WTC11 (cell line): ENCODE measurements around the gene MTG1. TPM values are rescaled to one million over a fixed set of nuclear protein-coding genes. Genes with fewer than 3 reads are reported as not detected.

Experiments
- ATAC-seq: fragments of 200-7000 bp; cut with Tn5 transposase; 2 replicates; pipeline ENCODE4 v1.10.0; 2021; ENCODE audit warnings: mild to moderate bottlenecking, moderate library complexity
- CTCF ChIA-PET: fragments of 300-600 bp; sonication (Branson Sonifier 250); formaldehyde crosslinking; loops from one replicate; lab custom pipeline; 2021; ENCODE audit warnings: antibody characterized with exemption; lab: Charles Lee
- POLR2A ChIA-PET: fragments of 350-600 bp; sonication (Branson Sonifier 250); formaldehyde crosslinking; loops from one replicate; lab custom pipeline; 2021; ENCODE audit warnings: antibody characterized with exemption; lab: Charles Lee
- DNase-seq: peaks from one replicate; pipeline ENCODE4 v3.0.0; 2021; ENCODE audit warnings: low spot score
- H3K27ac Mint-ChIP-seq: 2 replicates; pipeline ENCODE4 v1.8.0; 2021; ENCODE audit warnings: mixed read lengths
- H3K27me3 Mint-ChIP-seq: 2 replicates; pipeline ENCODE4 v1.8.0; 2021; ENCODE audit warnings: low read depth, mild to moderate bottlenecking, moderate library complexity, mixed read lengths
- H3K36me3 Mint-ChIP-seq: 2 replicates; pipeline ENCODE4 v1.8.0; 2021; ENCODE audit warnings: mixed read lengths
- H3K4me1 Mint-ChIP-seq: 2 replicates; pipeline ENCODE4 v1.8.0; 2022; ENCODE audit warnings: mixed read lengths
- H3K4me3 Mint-ChIP-seq: 2 replicates; pipeline ENCODE4 v1.8.0; 2021; ENCODE audit warnings: mild to moderate bottlenecking, moderate library complexity, mixed read lengths
- H3K9me3 Mint-ChIP-seq: 2 replicates; pipeline ENCODE4 v1.8.0; 2021; ENCODE audit warnings: mixed read lengths
- ATF2 ChIP-seq: sonication (generic); formaldehyde crosslinking; IDR thresholded peaks from 2 replicates; pipeline ENCODE4 v1.8.1; 2022; ENCODE audit warnings: low read depth, missing genetic modification reagents, borderline replicate concordance
- CDX4 ChIP-seq: fragments of 250-450 bp; sonication (Bioruptor Pico); IDR thresholded peaks from 2 replicates; pipeline ENCODE4 v1.9.0; 2021; ENCODE audit warnings: moderate library complexity, mild to moderate bottlenecking, inconsistent platforms, borderline replicate concordance
- FOXP1 ChIP-seq: sonication (generic); formaldehyde crosslinking; IDR thresholded peaks from 2 replicates; pipeline ENCODE4 v1.8.0; 2022; ENCODE audit warnings: missing genetic modification reagents, mild to moderate bottlenecking, moderate library complexity, borderline replicate concordance
- GTF2I ChIP-seq: fragments of 250-450 bp; sonication (Bioruptor Pico); conservative IDR thresholded peaks from 2 replicates; pipeline ENCODE4 v1.4.0; 2021; ENCODE audit warnings: mild to moderate bottlenecking
- HMGA2 ChIP-seq: fragments of 250-450 bp; sonication (Bioruptor Pico); IDR thresholded peaks from 2 replicates; pipeline ENCODE4 v1.4.0; 2021; ENCODE audit warnings: mild to moderate bottlenecking, moderate library complexity
- NFE2L1 ChIP-seq: sonication (generic); formaldehyde crosslinking; IDR thresholded peaks from 2 replicates; pipeline ENCODE4 v1.8.1; 2023; ENCODE audit warnings: missing genetic modification reagents
- NFYB ChIP-seq: sonication (generic); formaldehyde crosslinking; conservative IDR thresholded peaks from 2 replicates; pipeline ENCODE4 v1.8.0; 2022; ENCODE audit warnings: low read depth, missing genetic modification reagents
- NR1H2 ChIP-seq: sonication (generic); formaldehyde crosslinking; IDR thresholded peaks from 2 replicates; pipeline ENCODE4 v1.9.0; 2021; ENCODE audit warnings: mild to moderate bottlenecking, moderate library complexity, missing genetic modification reagents
- RELA ChIP-seq: sonication (generic); formaldehyde crosslinking; IDR thresholded peaks from 2 replicates; pipeline ENCODE4 v1.8.1; 2022; ENCODE audit warnings: missing genetic modification reagents, mild to moderate bottlenecking, borderline replicate concordance
- SMAD4 ChIP-seq: sonication (generic); formaldehyde crosslinking; IDR thresholded peaks from 2 replicates; pipeline ENCODE4 v1.8.0; 2022; ENCODE audit warnings: mild to moderate bottlenecking, missing genetic modification reagents
- STAT6 ChIP-seq: sonication (generic); formaldehyde crosslinking; conservative IDR thresholded peaks from 2 replicates; pipeline ENCODE4 v1.8.1; 2023; ENCODE audit warnings: mild to moderate bottlenecking, low read depth, missing genetic modification reagents, moderate library complexity
- USF2 ChIP-seq: sonication (generic); formaldehyde crosslinking; IDR thresholded peaks from 2 replicates; pipeline ENCODE4 v1.8.1; 2023; ENCODE audit warnings: mild to moderate bottlenecking, missing genetic modification reagents, moderate library complexity
- ZMAT4 ChIP-seq: fragments of 250-450 bp; sonication (Bioruptor Pico); IDR thresholded peaks from 2 replicates; pipeline ENCODE4 v1.9.0; 2021; ENCODE audit warnings: mild to moderate bottlenecking
- ZNF121 ChIP-seq: sonication (generic); formaldehyde crosslinking; IDR thresholded peaks from 2 replicates; pipeline ENCODE4 v1.8.0; 2023; ENCODE audit warnings: missing genetic modification reagents
- ZNF423 ChIP-seq: fragments of 250-450 bp; sonication (Bioruptor Pico); IDR thresholded peaks from 2 replicates; pipeline ENCODE4 v2.1.2; 2022; ENCODE audit warnings: mild to moderate bottlenecking, moderate library complexity
- ZSCAN18 ChIP-seq: fragments of 250-450 bp; sonication (Bioruptor Pico); IDR thresholded peaks from 2 replicates; pipeline ENCODE4 v2.1.2; 2022; ENCODE audit warnings: mild to moderate bottlenecking, moderate library complexity
- total RNA-seq: library from RNA; stranded (reverse); gene quantifications from 3 replicates; pipeline ENCODE4 v1.2.3, GENCODE V29; 2021

The MTG1 gene
- total RNA-seq, 1 experiment from 2014 or later: 63.0 TPM

GRCh38 chr10:133349160-133349568, 44.8 kb upstream of the MTG1 start:
- CTCF ChIA-PET: no interaction called here
- Mint-ChIP-seq H3K27ac (no peak overlapping the region), H3K27me3 (peaks cover 11% of the 10 kb centered on the region), H3K36me3 (no peaks in the 10 kb centered on the region), H3K9me3 (no peaks in the 10 kb centered on the region), H3K4me3 (no peak overlapping the region), H3K4me1 (peaks cover 9% of the 10 kb centered on the region)
- POLR2A ChIA-PET: no interaction called here
- ATAC-seq: no peak
- no peak for DNase-seq
- no peak for TF ChIP-seq ZNF121 (CRISPR knock-in tag)
- TF ChIP-seq USF2 (CRISPR knock-in tag): no peak
- TF ChIP-seq RELA (CRISPR knock-in tag): no peak
- TF ChIP-seq CDX4: no peak
- TF ChIP-seq NR1H2 (CRISPR knock-in tag): no peak
- TF ChIP-seq GTF2I: no peak
- no peak for TF ChIP-seq ATF2 (CRISPR knock-in tag)
- TF ChIP-seq FOXP1 (CRISPR knock-in tag): no peak
- TF ChIP-seq SMAD4 (CRISPR knock-in tag): no peak
- TF ChIP-seq ZMAT4 (CRISPR knock-in tag): no peak

- Mint-ChIP-seq H3K27ac (no peak overlapping the region), H3K27me3 (peaks cover 11% of the 10 kb centered on the region), H3K4me3 (no peak overlapping the region)
- POLR2A ChIA-PET: no interaction called here
- ATAC-seq: no peak
- no peak for DNase-seq
- TF ChIP-seq NFE2L1 (CRISPR knock-in tag): no peak
- no peak for TF ChIP-seq NFYB (CRISPR knock-in tag)
- no peak for TF ChIP-seq ZMAT4 (CRISPR knock-in tag)
- no peak for TF ChIP-seq ZSCAN18 (CRISPR knock-in tag)
- TF ChIP-seq ZNF423: no peak
- no peak for TF ChIP-seq HMGA2 (CRISPR knock-in tag)
- no peak for TF ChIP-seq STAT6
- TF ChIP-seq, all 79 proteins: peak for 0
- Mint-ChIP-seq H3K36me3 (no peaks in the 10 kb centered on the region), H3K9me3 (no peaks in the 10 kb centered on the region), H3K4me1 (peaks cover 9% of the 10 kb centered on the region)
- CTCF ChIA-PET: no interaction called here
Measured at GRCh38 chr10:133349577-133350011, 44.4 kb upstream of the MTG1 start.
